HL-60 (cell line): Measurements from ENCODE around the gene RAI1.

ENCODE experiments used
- DNase-seq, 2 experiments: peaks; one replicate each; pipeline ENCODE4 v3.0.0-alpha.2; 2010 to 2020; ENCODE audit warnings: low read depth in 1 of 2, low spot score in 1 of 2
- H3K27ac ChIP-seq: fragments of 250-450 bp; sonication (Bioruptor Pico); replicated peaks from 2 replicates; pipeline ENCODE4 v1.5.1; 2020; ENCODE audit warnings: mild to moderate bottlenecking, moderate library complexity
- H3K27me3 ChIP-seq: fragments of 250-450 bp; sonication (Bioruptor Pico); 2 replicates; pipeline ENCODE4 v1.5.1; 2021; ENCODE audit warnings: mild to moderate bottlenecking, moderate library complexity; ENCODE audit not compliant: insufficient read depth, poor library complexity, severe bottlenecking
- H3K4me3 ChIP-seq: replicated peaks from 2 replicates; pipeline ENCODE4 v1.5.1; 2011; ENCODE audit warnings: mild to moderate bottlenecking, control low read depth, low read length; ENCODE audit not compliant: insufficient read depth
- CTCF ChIP-seq: IDR thresholded peaks from one replicate; pipeline ENCODE4 v1.5.1; 2011; ENCODE audit warnings: low read length, control low read depth, inconsistent platforms; ENCODE audit not compliant: insufficient read depth
- GABPA ChIP-seq: IDR thresholded peaks from 2 replicates; pipeline ENCODE4 v1.6.1; 2012; ENCODE audit warnings: low read depth
- POLR2AphosphoS5 ChIP-seq: IDR thresholded peaks from 2 replicates; pipeline ENCODE4 v1.6.1; 2012; ENCODE audit warnings: low read depth
- REST ChIP-seq: IDR thresholded peaks from 2 replicates; pipeline ENCODE4 v1.6.1; 2012; ENCODE audit warnings: low read depth; ENCODE audit not compliant: insufficient replicate concordance
- SPI1 ChIP-seq: IDR thresholded peaks from 2 replicates; pipeline ENCODE4 v1.6.1; 2012; ENCODE audit warnings: low read depth, mild to moderate bottlenecking, borderline replicate concordance

Gene RAI1

GRCh38 chr17:17737961-17738894 lies 57.0 kb downstream of the RAI1 start:
- Histone ChIP-seq H3K4me3 (no peak overlapping the region), H3K27ac (no peak overlapping the region), H3K27me3 (no peaks in the 10 kb centered on the region)
- TF ChIP-seq GABPA (no peak), SPI1 (no peak), CTCF (no peak)
- no peak for DNase-seq

DNA sequence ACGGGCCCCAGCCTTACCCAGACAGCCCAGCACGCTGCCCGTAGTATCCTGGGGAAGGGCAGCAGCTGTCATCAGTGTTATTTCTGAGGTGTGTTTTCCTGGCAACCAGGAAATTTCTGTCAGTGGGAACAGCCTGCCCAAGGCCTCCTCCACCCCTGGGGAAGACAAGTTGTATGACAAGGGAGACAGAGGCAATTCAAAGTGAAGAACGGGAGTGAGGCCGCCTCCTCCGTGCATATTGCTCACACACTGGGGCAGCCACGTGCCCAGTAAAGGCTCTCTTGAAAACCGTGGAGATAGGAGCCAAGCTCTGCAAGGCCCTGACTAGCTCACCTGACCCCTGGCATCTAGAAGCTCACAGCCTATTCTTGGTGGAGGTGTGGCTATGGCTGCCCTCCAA lies 57.6 kb downstream of the RAI1 start:
- H3K4me3 ChIP-seq = no peak overlapping the region
- H3K27ac ChIP-seq = no peak overlapping the region

DNA sequence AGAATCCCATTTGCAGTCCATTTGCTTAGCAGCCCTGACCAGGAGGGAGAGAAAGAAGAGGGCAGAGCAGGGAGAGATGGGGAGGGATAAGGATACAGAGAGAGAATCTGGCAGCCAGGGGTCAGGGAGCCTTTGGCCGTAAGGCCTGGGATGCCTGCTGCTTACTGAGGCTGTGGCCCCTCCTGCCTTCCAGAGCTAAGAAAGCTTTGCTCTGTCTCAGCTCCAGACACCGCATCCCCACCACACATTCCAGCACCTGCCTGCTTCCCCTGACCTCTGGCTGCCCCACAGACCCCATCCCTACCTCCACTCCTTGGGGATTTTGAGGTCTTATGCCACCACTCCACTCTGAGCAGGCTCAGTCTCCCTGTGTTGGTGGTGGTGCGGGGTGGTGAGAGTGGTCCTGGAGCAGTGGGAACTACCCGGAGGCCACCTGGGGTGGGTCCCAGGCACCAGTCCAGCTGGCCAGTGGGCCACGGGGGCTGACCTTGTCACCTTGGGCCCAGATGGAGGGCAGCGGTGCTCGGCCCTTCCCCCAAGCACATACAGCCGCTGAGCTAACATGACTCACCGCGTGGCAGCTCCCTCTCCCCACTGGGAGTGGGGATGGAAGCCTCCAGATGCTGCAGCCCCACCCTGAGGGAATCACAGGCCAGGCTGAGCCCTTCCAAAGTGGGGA lies 58.3 kb downstream of the RAI1 start:
- no peaks in the 10 kb centered on the region for H3K27me3 ChIP-seq
- TF ChIP-seq CTCF = no peak
- no peak for TF ChIP-seq POLR2AphosphoS5
- TF ChIP-seq GABPA = no peak
- no peak for TF ChIP-seq REST
- no peak for TF ChIP-seq SPI1
- no peak overlapping the region for H3K27ac ChIP-seq
- DNase-seq = no peak
- no peak overlapping the region for H3K4me3 ChIP-seq

More for the DNA sequence above, 57.6 kb downstream of the RAI1 start:
- DNase-seq = no peak
- H3K27me3 ChIP-seq = no peaks in the 10 kb centered on the region
- TF ChIP-seq REST = no peak
- no peak for TF ChIP-seq POLR2AphosphoS5
- no peak for TF ChIP-seq GABPA
- no peak for TF ChIP-seq CTCF
- no peak for TF ChIP-seq SPI1
